WTC11 (cell line): ENCODE measurements around the gene DYRK3. TPM values are rescaled to one million over a fixed set of nuclear protein-coding genes. Genes with fewer than 3 reads are reported as not detected.
A peak's percentile ranks its signal among the peaks of the same experiment; 100 is the strongest.

Source experiments
- ATAC-seq: fragments of 200-7000 bp; cut with Tn5 transposase; 2 replicates; pipeline ENCODE4 v1.10.0; 2021; ENCODE audit warnings: mild to moderate bottlenecking, moderate library complexity
- CTCF ChIA-PET: fragments of 300-600 bp; sonication (Branson Sonifier 250); formaldehyde crosslinking; loops from one replicate; lab custom pipeline; 2021; ENCODE audit warnings: antibody characterized with exemption; lab: Charles Lee
- POLR2A ChIA-PET: fragments of 350-600 bp; sonication (Branson Sonifier 250); formaldehyde crosslinking; loops from one replicate; lab custom pipeline; 2021; ENCODE audit warnings: antibody characterized with exemption; lab: Charles Lee
- DNase-seq: peaks from one replicate; pipeline ENCODE4 v3.0.0; 2021; ENCODE audit warnings: low spot score
- H3K27ac Mint-ChIP-seq: 2 replicates; pipeline ENCODE4 v1.8.0; 2021; ENCODE audit warnings: mixed read lengths
- H3K27me3 Mint-ChIP-seq: 2 replicates; pipeline ENCODE4 v1.8.0; 2021; ENCODE audit warnings: low read depth, mild to moderate bottlenecking, moderate library complexity, mixed read lengths
- H3K36me3 Mint-ChIP-seq: 2 replicates; pipeline ENCODE4 v1.8.0; 2021; ENCODE audit warnings: mixed read lengths
- H3K4me1 Mint-ChIP-seq: 2 replicates; pipeline ENCODE4 v1.8.0; 2022; ENCODE audit warnings: mixed read lengths
- H3K4me3 Mint-ChIP-seq: 2 replicates; pipeline ENCODE4 v1.8.0; 2021; ENCODE audit warnings: mild to moderate bottlenecking, moderate library complexity, mixed read lengths
- H3K9me3 Mint-ChIP-seq: 2 replicates; pipeline ENCODE4 v1.8.0; 2021; ENCODE audit warnings: mixed read lengths
- AFF4 ChIP-seq: sonication (generic); formaldehyde crosslinking; IDR thresholded peaks from 2 replicates; pipeline ENCODE4 v1.8.1; 2023; ENCODE audit warnings: mild to moderate bottlenecking, missing genetic modification reagents, borderline replicate concordance
- ATF6 ChIP-seq: sonication (generic); formaldehyde crosslinking; IDR thresholded peaks from 2 replicates; pipeline ENCODE4 v1.8.1; 2023; ENCODE audit warnings: mild to moderate bottlenecking, missing genetic modification reagents
- CREB1 ChIP-seq: sonication (generic); formaldehyde crosslinking; IDR thresholded peaks from 2 replicates; pipeline ENCODE4 v1.8.0; 2023; ENCODE audit warnings: mild to moderate bottlenecking, missing genetic modification reagents
- CTCF ChIP-seq: fragments of 200-600 bp; IDR thresholded peaks from 2 replicates; pipeline ENCODE4 v1.8.0; 2022; ENCODE audit warnings: antibody characterized with exemption
- E2F4 ChIP-seq: sonication (generic); formaldehyde crosslinking; IDR thresholded peaks from 2 replicates; pipeline ENCODE4 v1.8.1; 2022; ENCODE audit warnings: low read depth, mild to moderate bottlenecking, moderate library complexity, missing genetic modification reagents, borderline replicate concordance
- ESRRA ChIP-seq: sonication (generic); formaldehyde crosslinking; IDR thresholded peaks from 2 replicates; pipeline ENCODE4 v1.8.1; 2022; ENCODE audit warnings: mild to moderate bottlenecking, missing genetic modification reagents, borderline replicate concordance
- NR3C1 ChIP-seq: sonication (generic); formaldehyde crosslinking; conservative IDR thresholded peaks from 2 replicates; pipeline ENCODE4 v1.8.1; 2023; ENCODE audit warnings: low read depth, mild to moderate bottlenecking, missing genetic modification reagents
- SMAD3 ChIP-seq: sonication (generic); formaldehyde crosslinking; IDR thresholded peaks from 2 replicates; pipeline ENCODE4 v1.8.0; 2022; ENCODE audit warnings: missing genetic modification reagents, mild to moderate bottlenecking, borderline replicate concordance
- TCF7 ChIP-seq: sonication (generic); formaldehyde crosslinking; IDR thresholded peaks from 2 replicates; pipeline ENCODE4 v1.8.0; 2022; ENCODE audit warnings: mild to moderate bottlenecking, low read depth, missing genetic modification reagents, moderate library complexity
- ZNF138 ChIP-seq: sonication (generic); formaldehyde crosslinking; conservative IDR thresholded peaks from 2 replicates; pipeline ENCODE4 v1.8.1; 2022; ENCODE audit warnings: mild to moderate bottlenecking, moderate library complexity, missing genetic modification reagents
- ZNF416 ChIP-seq: fragments of 250-450 bp; sonication (Bioruptor Pico); IDR thresholded peaks from 2 replicates; pipeline ENCODE4 v1.9.0; 2021; ENCODE audit warnings: mild to moderate bottlenecking, inconsistent platforms
- ZNF532 ChIP-seq: fragments of 250-450 bp; sonication (Bioruptor Pico); IDR thresholded peaks from 2 replicates; pipeline ENCODE4 v1.9.0; 2021; ENCODE audit warnings: mild to moderate bottlenecking, borderline replicate concordance
- total RNA-seq: library from RNA; stranded (reverse); gene quantifications from 3 replicates; pipeline ENCODE4 v1.2.3, GENCODE V29; 2021

Gene DYRK3
- total RNA-seq, 1 experiment from 2014 or later: 7.8 TPM

- DNase-seq (no peak), ATAC-seq (no peak)
- TF ChIP-seq CREB1 (CRISPR knock-in tag) (no peak), SMAD3 (CRISPR knock-in tag) (no peak), ATF6 (CRISPR knock-in tag) (no peak), NR3C1 (CRISPR knock-in tag) (no peak), TCF7 (no peak), E2F4 (no peak), ESRRA (CRISPR knock-in tag) (no peak), AFF4 (no peak), ZNF416 (CRISPR knock-in tag) (no peak), ZNF138 (CRISPR knock-in tag) (no peak)
- Mint-ChIP-seq H3K9me3 (no peaks in the 10 kb centered on the region), H3K36me3 (no peaks in the 10 kb centered on the region), H3K4me3 (no peak overlapping the region), H3K4me1 (peaks cover 34% of the 10 kb centered on the region), H3K27ac (no peak overlapping the region), H3K27me3 (no peaks in the 10 kb centered on the region; the same call in 1 of the 2 replicates)
- POLR2A ChIA-PET: interaction anchor here (1.5 kb wide), 1 partner anchor 22 kb away, joined by 4 read pairs; the partner anchor contains the start of gene EIF2D
- CTCF ChIA-PET: interaction anchor here (0.8 to 13.9 kb wide), 10 partner anchors 11 to 279 kb away, joined by 3 to 659 read pairs (median 4); partner anchors contain the start of genes EIF2D and RASSF5
These were observed 1.6 kb upstream of the DYRK3 start for GRCh38 chr1:206633708-206634121.

GRCh38 chr1:206634365-206635079 lies 814 bp upstream of the DYRK3 start:
- ATAC-seq (0 out of 2 replicates have a peak, but pooled peaks have one; percentile 5), DNase-seq (peak; percentile 90)
- Mint-ChIP-seq H3K27me3 (no peaks in the 10 kb centered on the region; the same call in 1 of the 2 replicates), H3K27ac (peak overlapping the region; percentile 74), H3K9me3 (no peaks in the 10 kb centered on the region), H3K4me1 (peaks cover 34% of the 10 kb centered on the region), H3K36me3 (no peaks in the 10 kb centered on the region), H3K4me3 (peak overlapping the region; percentile 76)
- POLR2A ChIA-PET: interaction anchor here (0.6 to 1.9 kb wide), 6 partner anchors 12 to 348 kb away, joined by 3 to 15 read pairs (median 4); partner anchors contain the start of genes EIF2D and RASSF5
- CTCF ChIA-PET: interaction anchor here (0.6 to 13.9 kb wide), 28 partner anchors 10 to 398 kb away, joined by 3 to 659 read pairs (median 4); partner anchors contain the start of genes C1orf116, EIF2D, MAPKAPK2 and RASSF5
- TF ChIP-seq ZNF532 (CRISPR knock-in tag): no peak
- peak; percentile 65 for TF ChIP-seq CTCF
- TF ChIP-seq, all 79 proteins: peak for 1
